Measurements from ENCODE around the gene CCBE1.

- TF ChIP-seq, protein P1, sequence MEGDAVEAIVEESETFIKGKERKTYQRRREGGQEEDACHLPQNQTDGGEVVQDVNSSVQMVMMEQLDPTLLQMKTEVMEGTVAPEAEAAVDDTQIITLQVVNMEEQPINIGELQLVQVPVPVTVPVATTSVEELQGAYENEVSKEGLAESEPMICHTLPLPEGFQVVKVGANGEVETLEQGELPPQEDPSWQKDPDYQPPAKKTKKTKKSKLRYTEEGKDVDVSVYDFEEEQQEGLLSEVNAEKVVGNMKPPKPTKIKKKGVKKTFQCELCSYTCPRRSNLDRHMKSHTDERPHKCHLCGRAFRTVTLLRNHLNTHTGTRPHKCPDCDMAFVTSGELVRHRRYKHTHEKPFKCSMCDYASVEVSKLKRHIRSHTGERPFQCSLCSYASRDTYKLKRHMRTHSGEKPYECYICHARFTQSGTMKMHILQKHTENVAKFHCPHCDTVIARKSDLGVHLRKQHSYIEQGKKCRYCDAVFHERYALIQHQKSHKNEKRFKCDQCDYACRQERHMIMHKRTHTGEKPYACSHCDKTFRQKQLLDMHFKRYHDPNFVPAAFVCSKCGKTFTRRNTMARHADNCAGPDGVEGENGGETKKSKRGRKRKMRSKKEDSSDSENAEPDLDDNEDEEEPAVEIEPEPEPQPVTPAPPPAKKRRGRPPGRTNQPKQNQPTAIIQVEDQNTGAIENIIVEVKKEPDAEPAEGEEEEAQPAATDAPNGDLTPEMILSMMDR (IDR thresholded peaks at IDR 0.05): no peak
- no peak for TF ChIP-seq POLR2A (IDR thresholded peaks at IDR 0.05)
Observed at GRCh38 chr18:59695551-59695950, 1.7 kb downstream of the CCBE1 start.

Measured in uterus (tissue), 2 donors.